Aortic smooth muscle cell (primary cell): ENCODE data around the gene ELK3. TPM values are rescaled to one million over a fixed set of nuclear protein-coding genes. Genes with fewer than 3 reads are reported as not detected.

Source experiments
- total RNA-seq: library from RNA; depleted of rRNA; stranded (reverse); fragments of >200 nt; gene quantifications from 2 replicates; pipeline ENCODE4 v1.2.3, GENCODE V29; 2014

ELK3 gene
- total RNA-seq: 14.4 and 21.0 TPM in 2 replicates

DNA sequence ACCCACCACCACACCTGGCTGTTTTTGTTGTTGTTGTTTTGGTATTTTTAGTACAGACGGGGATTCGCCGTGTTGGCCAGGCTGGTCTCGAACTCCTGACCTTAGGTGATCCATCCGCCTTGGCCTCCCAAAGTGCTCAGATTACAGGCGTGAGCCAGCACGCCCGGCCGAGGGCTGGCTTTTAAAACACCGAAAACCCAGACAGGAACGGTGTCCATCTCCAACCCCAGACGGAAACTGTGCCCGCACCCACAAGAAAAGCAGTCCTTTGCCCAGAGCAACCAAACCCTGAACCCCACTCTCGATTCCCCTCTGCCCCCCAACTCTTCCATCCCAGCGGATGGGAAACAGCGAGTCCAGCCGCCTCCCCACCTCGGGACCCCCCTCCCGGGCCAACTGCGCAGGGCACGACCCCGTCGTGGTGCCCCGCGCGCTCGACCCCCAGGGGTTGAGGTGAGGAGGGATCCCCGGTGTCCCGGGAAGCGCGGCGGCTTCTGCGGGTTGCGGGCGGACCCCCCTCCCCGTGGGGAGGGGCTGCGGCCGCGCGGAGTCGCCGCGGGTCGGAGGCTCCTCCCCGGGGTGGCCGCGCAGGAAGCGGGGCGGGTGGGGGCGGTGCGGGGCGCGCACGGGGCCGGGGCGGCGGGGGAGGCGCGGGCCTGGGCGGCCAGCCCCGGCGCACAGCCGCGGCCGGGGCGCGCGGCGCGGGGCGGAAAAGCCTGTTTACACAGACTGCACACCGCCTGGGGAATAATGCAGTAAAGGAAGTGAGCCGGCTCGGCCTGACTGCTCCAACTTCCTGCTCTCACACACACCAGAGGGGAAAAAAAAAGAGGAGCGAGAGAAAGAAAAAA is at the start of gene ELK3:
Gene ELK3 (plus strand): TSS at position 651 of the 851 bp plus-strand sequence.

Other genes with a start within 250 kb of the ELK3 start
- 0.13 and 0.19 TPM in 2 replicates for gene HAL, start 198.0 kb upstream of the ELK3 start, total RNA-seq
- 57.7 and 73.0 TPM in 2 replicates for gene LTA4H, start 158.8 kb upstream of the ELK3 start, total RNA-seq
- 62.9 and 72.5 TPM in 2 replicates for gene CDK17, start 206.1 kb downstream of the ELK3 start, total RNA-seq